Tibial nerve (tissue), 4 donors: ENCODE data around the gene CCL5. TPM values are rescaled to one million over a fixed set of nuclear protein-coding genes. Genes with fewer than 3 reads are reported as not detected.
A peak's percentile ranks its signal among the peaks of the same experiment; 100 is the strongest.

Experiments used
- DNase-seq, 2 donors: peaks; one replicate each; pipeline ENCODE4 v3.0.0-alpha.2; 2019; ENCODE audit warnings: low spot score in 2 of 2
- H3K27ac ChIP-seq, 4 donors: fragments of 200-600 bp; sonication (generic) in 3 of 4; one replicate each; pipeline ENCODE4 v1.5.1; 2017 to 2019; ENCODE audit warnings: mild to moderate bottlenecking in 1 of 4
- H3K27me3 ChIP-seq, 2 donors: fragments of 200-600 bp; sonication (generic) in 1 of 2; one replicate each; pipeline versions ENCODE4 v1.5.1 to v1.6.0; 2017 to 2019
- H3K36me3 ChIP-seq, 3 donors: fragments of 200-600 bp; sonication (generic); one replicate each; pipeline ENCODE4 v1.5.1; 2018 to 2019
- H3K4me1 ChIP-seq, 4 donors: fragments of 200-600 bp; sonication (generic) in 3 of 4; one replicate each; pipeline ENCODE4 v1.5.1; 2017 to 2019
- H3K4me3 ChIP-seq, 4 donors: fragments of 200-600 bp; sonication (generic) in 3 of 4; one replicate each; pipeline ENCODE4 v1.5.1; 2017 to 2019; ENCODE audit warnings: mild to moderate bottlenecking in 1 of 4, moderate library complexity in 1 of 4
- H3K9me3 ChIP-seq, 4 donors: fragments of 200-600 bp; sonication (generic) in 3 of 4; one replicate each; pipeline ENCODE4 v1.5.1; 2017 to 2019
- EP300 ChIP-seq, 2 donors: sonication (generic); formaldehyde crosslinking; IDR thresholded peaks; one replicate each; pipeline ENCODE4 v1.6.1; 2017; ENCODE audit warnings: antibody characterized with exemption in 2 of 2, mild to moderate bottlenecking in 1 of 2
- POLR2A ChIP-seq, 2 donors: fragments of 450-650 bp; IDR thresholded peaks; one replicate each; pipeline ENCODE4 v1.6.1; 2017; ENCODE audit warnings: antibody characterized with exemption in 2 of 2, mild to moderate bottlenecking in 2 of 2, moderate library complexity in 2 of 2
- WGBS, 2 donors: methylation state at CpG; one replicate each; pipeline ENCODE4 v1.1.5; 2018; 5-methylcytosine and 5-hydroxymethylcytosine counted together
- total RNA-seq, 4 donors: library from RNA; depleted of rRNA; stranded (reverse); fragments of >200 nt; gene quantifications; one replicate each; pipeline ENCODE4 v1.1.0, GENCODE V29; 2016
- TF ChIP-seq, protein P1 (sequence below), 5 experiments: fragments of 200-600 bp in 3 of 5; fragments of 450-650 bp in 2 of 5; sonication (generic) in 3 of 5; IDR thresholded peaks; one replicate each; pipeline ENCODE4 v1.5.1; 2016 to 2019; ENCODE audit warnings: antibody characterized with exemption in 5 of 5, mild to moderate bottlenecking in 3 of 5, moderate library complexity in 2 of 5

Gene CCL5
- total RNA-seq, 4 donors from 2014 or later = 1.1 to 3.8 (median 1.4) TPM; not detected in 1

DNA sequence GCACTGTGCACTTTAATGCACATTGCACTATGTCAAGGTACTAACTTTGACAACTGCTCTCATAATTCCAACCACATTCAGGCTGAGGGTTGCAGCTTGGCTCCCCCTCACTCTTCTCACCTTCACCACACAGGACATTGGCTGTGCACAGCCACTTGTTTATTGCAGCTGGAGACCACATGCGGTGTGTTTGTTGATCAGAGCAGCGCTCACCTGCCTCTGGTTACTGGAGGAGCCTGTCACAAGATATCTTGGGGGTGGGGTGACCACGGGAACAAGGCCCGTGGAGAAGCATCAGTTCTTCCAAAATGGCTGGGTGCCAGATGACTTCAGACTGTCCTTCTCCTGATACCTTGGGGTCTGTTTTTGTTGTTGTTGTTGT lies 10.6 kb upstream of the CCL5 start:
- TF ChIP-seq POLR2A (IDR thresholded peaks at IDR 0.05) (no peak), EP300 (IDR thresholded peaks at IDR 0.05) (no peak)
- TF ChIP-seq, protein P1, sequence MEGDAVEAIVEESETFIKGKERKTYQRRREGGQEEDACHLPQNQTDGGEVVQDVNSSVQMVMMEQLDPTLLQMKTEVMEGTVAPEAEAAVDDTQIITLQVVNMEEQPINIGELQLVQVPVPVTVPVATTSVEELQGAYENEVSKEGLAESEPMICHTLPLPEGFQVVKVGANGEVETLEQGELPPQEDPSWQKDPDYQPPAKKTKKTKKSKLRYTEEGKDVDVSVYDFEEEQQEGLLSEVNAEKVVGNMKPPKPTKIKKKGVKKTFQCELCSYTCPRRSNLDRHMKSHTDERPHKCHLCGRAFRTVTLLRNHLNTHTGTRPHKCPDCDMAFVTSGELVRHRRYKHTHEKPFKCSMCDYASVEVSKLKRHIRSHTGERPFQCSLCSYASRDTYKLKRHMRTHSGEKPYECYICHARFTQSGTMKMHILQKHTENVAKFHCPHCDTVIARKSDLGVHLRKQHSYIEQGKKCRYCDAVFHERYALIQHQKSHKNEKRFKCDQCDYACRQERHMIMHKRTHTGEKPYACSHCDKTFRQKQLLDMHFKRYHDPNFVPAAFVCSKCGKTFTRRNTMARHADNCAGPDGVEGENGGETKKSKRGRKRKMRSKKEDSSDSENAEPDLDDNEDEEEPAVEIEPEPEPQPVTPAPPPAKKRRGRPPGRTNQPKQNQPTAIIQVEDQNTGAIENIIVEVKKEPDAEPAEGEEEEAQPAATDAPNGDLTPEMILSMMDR (IDR thresholded peaks at IDR 0.05) = no peak
- H3K27ac ChIP-seq = no peak overlapping the region
- WGBS, 2 donors = 49 to 58% methylated on average over 4 of the region's 4 CpGs
- DNase-seq = no peak
- no peaks in the 10 kb centered on the region for H3K27me3 ChIP-seq
- H3K9me3 ChIP-seq = no peaks in the 10 kb centered on the region
- H3K4me1 ChIP-seq = peaks cover 0 to 9% (median 0%) of the 10 kb centered on the region in 4 donors
- no peak overlapping the region for H3K4me3 ChIP-seq
- H3K36me3 ChIP-seq = no peaks in the 10 kb centered on the region

GRCh38 chr17:35889818-35890773 lies 9.9 kb upstream of the CCL5 start:
- H3K27me3 ChIP-seq = no peaks in the 10 kb centered on the region
- H3K4me1 ChIP-seq = peaks cover 0 to 9% (median 0%) of the 10 kb centered on the region in 4 donors
- no peak overlapping the region for H3K4me3 ChIP-seq
- peak in 1 of 2 donors; percentile 14 for DNase-seq
- H3K27ac ChIP-seq = no peak overlapping the region
- no peaks in the 10 kb centered on the region for H3K9me3 ChIP-seq
- WGBS, 2 donors = 65 to 78% methylated on average over 2 of the region's 2 CpGs
- H3K36me3 ChIP-seq = no peaks in the 10 kb centered on the region
- no peak for TF ChIP-seq POLR2A (IDR thresholded peaks at IDR 0.05)
- TF ChIP-seq, protein P1 (IDR thresholded peaks at IDR 0.05) = no peak
- TF ChIP-seq EP300 (IDR thresholded peaks at IDR 0.05) = no peak

DNA sequence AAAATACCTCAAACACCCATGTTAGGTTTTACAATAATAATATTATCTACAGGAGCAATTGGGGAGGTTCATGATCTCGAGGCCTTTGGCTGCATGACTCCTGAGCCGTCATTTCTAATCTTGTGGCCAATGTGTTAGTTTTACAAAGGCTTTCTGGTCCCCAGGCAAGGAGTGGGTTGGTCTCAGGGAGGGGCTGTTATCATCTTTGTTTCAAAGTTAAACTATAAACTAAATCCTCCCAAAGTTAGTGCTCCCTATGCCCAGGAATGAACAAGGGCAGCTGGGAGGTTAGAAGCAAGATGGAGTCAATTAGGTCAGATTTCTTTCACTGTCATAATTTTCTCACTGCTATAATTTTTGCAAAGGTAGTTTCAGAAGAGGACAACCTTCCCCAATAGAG lies 9.1 kb upstream of the CCL5 start:
- peaks cover 0 to 9% (median 0%) of the 10 kb centered on the region in 4 donors for H3K4me1 ChIP-seq
- no peaks in the 10 kb centered on the region for H3K9me3 ChIP-seq
- H3K36me3 ChIP-seq = no peaks in the 10 kb centered on the region
- no peak overlapping the region for H3K4me3 ChIP-seq
- no peaks in the 10 kb centered on the region for H3K27me3 ChIP-seq
- DNase-seq = no peak
- H3K27ac ChIP-seq = no peak overlapping the region
- WGBS, 2 donors = 83 to 90% methylated on average over 2 of the region's 2 CpGs
- TF ChIP-seq EP300 (IDR thresholded peaks at IDR 0.05) (no peak), POLR2A (IDR thresholded peaks at IDR 0.05) (no peak)
- TF ChIP-seq, protein P1 (IDR thresholded peaks at IDR 0.05) = no peak

GRCh38 chr17:35878361-35878760 lies 1.8 kb downstream of the CCL5 start:
- no peak overlapping the region for H3K27ac ChIP-seq
- no peaks in the 10 kb centered on the region for H3K36me3 ChIP-seq
- H3K4me3 ChIP-seq = no peak overlapping the region
- H3K27me3 ChIP-seq = no peaks in the 10 kb centered on the region
- no peaks in the 10 kb centered on the region for H3K9me3 ChIP-seq
- 54 to 59% methylated on average over 4 of the region's 4 CpGs for WGBS, 2 donors
- no peak for TF ChIP-seq POLR2A (IDR thresholded peaks at IDR 0.05)
- TF ChIP-seq EP300 (IDR thresholded peaks at IDR 0.05) = no peak
- TF ChIP-seq, protein P1 (IDR thresholded peaks at IDR 0.05) = no peak
- no peaks in the 10 kb centered on the region for H3K4me1 ChIP-seq
- no peak for DNase-seq

- H3K9me3 ChIP-seq = no peaks in the 10 kb centered on the region
- no peak overlapping the region for H3K27ac ChIP-seq
- no peaks in the 10 kb centered on the region for H3K36me3 ChIP-seq
- TF ChIP-seq, protein P1 (IDR thresholded peaks at IDR 0.05) = no peak
- no peak for TF ChIP-seq EP300 (IDR thresholded peaks at IDR 0.05)
- TF ChIP-seq POLR2A (IDR thresholded peaks at IDR 0.05) = no peak
- H3K27me3 ChIP-seq = no peaks in the 10 kb centered on the region
- no peak for DNase-seq
- no peaks in the 10 kb centered on the region for H3K4me1 ChIP-seq
- no peak overlapping the region for H3K4me3 ChIP-seq
Observed at GRCh38 chr17:35877345-35878029, 2.7 kb downstream of the CCL5 start.
